SK-N-SH (cell line): ENCODE data around the gene PLCG1. TPM values are rescaled to one million over a fixed set of nuclear protein-coding genes. Genes with fewer than 3 reads are reported as not detected.

Experiments used
- CTCF ChIA-PET: fragments of 300-600, 350-600 bp; formaldehyde crosslinking; extraction: SDS; loops from one replicate; lab custom pipeline; 2021; lab: Yijun Ruan, JAX
- POLR2A ChIA-PET: fragments of 350-600 bp; sonication (Branson Sonifier 250); formaldehyde crosslinking; extraction: SDS; loops from one replicate; lab custom pipeline; 2020; ENCODE audit warnings: antibody characterized with exemption, inconsistent platforms; lab: Yijun Ruan, JAX
- DNase-seq: peaks from one replicate; pipeline ENCODE4 v3.0.0; 2012
- H2AFZ ChIP-seq: fragments of 200-600 bp; sonication (generic); 2 replicates; pipeline ENCODE4 v1.8.1; 2016; ENCODE audit warnings: antibody characterized with exemption, mild to moderate bottlenecking, low read depth
- H3F3A ChIP-seq: fragments of 200-600 bp; sonication (generic); replicated peaks from 2 replicates; pipeline ENCODE3; 2016; ENCODE audit warnings: antibody characterized with exemption, mild to moderate bottlenecking; ENCODE audit not compliant: insufficient read depth
- H3K27ac ChIP-seq, 2 experiments: fragments of 200-500 bp in 1 of 2; fragments of 200-600 bp in 1 of 2; sonication (Bioruptor generic) in 1 of 2; sonication (generic), shearing (Covaris generic) in 1 of 2; 2 replicates each; pipeline versions ENCODE4 v1.5.1 to v1.6.1; 2014 to 2016; ENCODE audit warnings: low read depth in 2 of 2, inconsistent platforms in 1 of 2, low read length in 1 of 2, mild to moderate bottlenecking in 1 of 2, mixed read lengths in 1 of 2
- H3K27me3 ChIP-seq: fragments of 200-600 bp; sonication (generic), shearing (Covaris generic); 2 replicates; pipeline ENCODE4 v1.6.1; 2016; ENCODE audit warnings: mixed run types; ENCODE audit not compliant: insufficient read depth
- H3K36me3 ChIP-seq, 2 experiments: fragments of 200-500 bp in 1 of 2; fragments of 200-600 bp in 1 of 2; sonication (Bioruptor generic) in 1 of 2; sonication (generic) in 1 of 2; replicated peaks in 1 of 2; 2 replicates each; pipeline versions ENCODE3 to v1.5.1; 2014 to 2016; ENCODE audit warnings: low read length in 1 of 2, mild to moderate bottlenecking in 1 of 2; ENCODE audit not compliant: insufficient read depth in 2 of 2, control insufficient read depth in 1 of 2
- H3K4me1 ChIP-seq, 2 experiments: fragments of 200-500 bp in 1 of 2; fragments of 200-600 bp in 1 of 2; sonication (Bioruptor generic) in 1 of 2; sonication (generic), shearing (Covaris generic) in 1 of 2; 2 replicates each; pipeline versions ENCODE4 v1.5.1 to v1.6.1; 2014 to 2016; ENCODE audit warnings: low read depth in 1 of 2, low read length in 1 of 2, mixed run types in 1 of 2; ENCODE audit not compliant: insufficient read depth in 2 of 2, control insufficient read depth in 1 of 2
- H3K4me2 ChIP-seq: fragments of 200-600 bp; sonication (generic), shearing (Covaris generic); 2 replicates; pipeline ENCODE4 v1.6.1; 2017; ENCODE audit warnings: mixed run types
- H3K4me3 ChIP-seq, 2 experiments: fragments of 200-500 bp in 1 of 2; fragments of 200-600 bp in 1 of 2; sonication (Bioruptor generic) in 1 of 2; sonication (generic), shearing (Covaris generic) in 1 of 2; 2 replicates each; pipeline versions ENCODE4 v1.5.1 to v1.8.1; 2014 to 2016; ENCODE audit warnings: low read depth in 2 of 2, inconsistent platforms in 1 of 2, low read length in 1 of 2, mild to moderate bottlenecking in 1 of 2, mixed read lengths in 1 of 2, moderate library complexity in 1 of 2
- H3K79me2 ChIP-seq: fragments of 200-600 bp; sonication (generic); 2 replicates; pipeline ENCODE4 v1.8.1; 2017; ENCODE audit warnings: mild to moderate bottlenecking; ENCODE audit not compliant: insufficient read depth
- H3K9ac ChIP-seq: fragments of 200-600 bp; sonication (generic); 2 replicates; pipeline ENCODE4 v1.6.1; 2017; ENCODE audit warnings: mixed run types
- H3K9me2 ChIP-seq: fragments of 200-600 bp; sonication (generic); 2 replicates; pipeline ENCODE4 v1.6.1; 2017; ENCODE audit warnings: mixed run types
- H3K9me3 ChIP-seq: fragments of 200-600 bp; sonication (generic); 2 replicates; pipeline ENCODE4 v1.6.1; 2017; ENCODE audit warnings: mixed run types, mild to moderate bottlenecking, moderate library complexity
- H4K20me1 ChIP-seq: fragments of 200-600 bp; sonication (generic); 2 replicates; pipeline ENCODE4 v1.6.1; 2017; ENCODE audit warnings: mild to moderate bottlenecking, mixed run types; ENCODE audit not compliant: insufficient read depth
- CHD2 ChIP-seq: fragments of 150-350 bp; IDR thresholded peaks from 2 replicates; pipeline ENCODE4 v1.6.1; 2018; ENCODE audit warnings: low read length; ENCODE audit not compliant: partially characterized antibody
- CTCF ChIP-seq: fragments of 200-600 bp; sonication (generic); IDR thresholded peaks from 2 replicates; pipeline ENCODE4 v1.6.1; 2017; ENCODE audit warnings: antibody characterized with exemption, mild to moderate bottlenecking, moderate library complexity
- ELF1 ChIP-seq: IDR thresholded peaks from 2 replicates; pipeline ENCODE4 v1.4.0; 2012
- EP300 ChIP-seq, 2 experiments: IDR thresholded peaks; 2 replicates each; pipeline versions ENCODE4 v1.4.0 to v1.6.1; 2012; ENCODE audit warnings: borderline replicate concordance in 1 of 2, low read depth in 1 of 2, low read length in 1 of 2
- FOSL2 ChIP-seq: IDR thresholded peaks from 2 replicates; pipeline ENCODE4 v1.4.0; 2012; ENCODE audit warnings: low read depth, mild to moderate bottlenecking, moderate library complexity, borderline replicate concordance
- FOXJ3 ChIP-seq: sonication (generic); formaldehyde crosslinking; IDR thresholded peaks from 2 replicates; pipeline ENCODE4 v1.5.1; 2020; ENCODE audit warnings: mild to moderate bottlenecking, missing genetic modification reagents
- FOXM1 ChIP-seq: IDR thresholded peaks from 2 replicates; pipeline ENCODE4 v1.4.0; 2012; ENCODE audit warnings: low read depth, mild to moderate bottlenecking
- JUND ChIP-seq: IDR thresholded peaks from 2 replicates; pipeline ENCODE4 v1.4.0; 2012
- MEF2A ChIP-seq: IDR thresholded peaks from 2 replicates; pipeline ENCODE4 v1.4.0; 2012; ENCODE audit warnings: low read depth, borderline replicate concordance
- NRF1 ChIP-seq: IDR thresholded peaks from 2 replicates; pipeline ENCODE4 v1.6.1; 2012; ENCODE audit warnings: low read depth, mild to moderate bottlenecking, low read length
- PBX3 ChIP-seq: IDR thresholded peaks from 2 replicates; pipeline ENCODE4; 2012
- POLR2AphosphoS5 ChIP-seq: IDR thresholded peaks from 2 replicates; pipeline ENCODE4 v1.6.1; 2012; ENCODE audit warnings: low read depth, low read length
- RCOR1 ChIP-seq: fragments of 150-350 bp; IDR thresholded peaks from 2 replicates; pipeline ENCODE4 v1.6.1; 2017; ENCODE audit warnings: antibody characterized with exemption, low read length
- REST ChIP-seq: IDR thresholded peaks from 2 replicates; pipeline ENCODE4 v1.6.1; 2012; ENCODE audit warnings: mild to moderate bottlenecking, low read depth, low read length, moderate library complexity
- SIN3A ChIP-seq: IDR thresholded peaks from 2 replicates; pipeline ENCODE4 v1.6.1; 2012; ENCODE audit warnings: low read depth, mild to moderate bottlenecking, low read length, moderate library complexity, borderline replicate concordance
- SMC3 ChIP-seq: IDR thresholded peaks from 2 replicates; pipeline ENCODE4 v1.6.1; 2012; ENCODE audit warnings: low read depth, low read length, improper control_type of control experiment
- TAF1 ChIP-seq: IDR thresholded peaks from 2 replicates; pipeline ENCODE4 v1.6.1; 2012; ENCODE audit warnings: low read depth, mild to moderate bottlenecking, low read length, moderate library complexity, borderline replicate concordance
- TCF12 ChIP-seq: IDR thresholded peaks from 2 replicates; pipeline ENCODE4 v1.4.0; 2012
- YY1 ChIP-seq: IDR thresholded peaks from 2 replicates; pipeline ENCODE4 v1.4.0; 2012; ENCODE audit warnings: low read depth, mild to moderate bottlenecking
- WGBS: methylation state at CpG from one replicate; pipeline ENCODE4 v1.1.6; 2017; ENCODE audit warnings: low lambda C conversion rate; 5-methylcytosine and 5-hydroxymethylcytosine counted together
- polyA plus RNA-seq, 3 experiments: library from polyadenylated mRNA; depleted of rRNA; stranded (reverse); fragments of >200 nt; gene quantifications; 2 replicates each; pipeline ENCODE4 v1.2.3, GENCODE V29; 2012

PLCG1 gene
- polyA plus RNA-seq, 1 of the 3 experiments (the other 2 are of a cell fraction) = 81.4 TPM

- no peaks in the 10 kb centered on the region for H3K27me3 ChIP-seq
- no peak overlapping the region; a peak in 1 of 4 replicates for H3K27ac ChIP-seq
- H3K9me3 ChIP-seq = no peaks in the 10 kb centered on the region
- ChIA-PET CTCF (interaction anchor here (1.0 to 2.2 kb wide), 5 partner anchors 17 to 190 kb away, joined by 3 to 11 read pairs (median 4); partner anchors contain the start of gene LPIN3), POLR2A (no interaction called here)
- peaks cover 10 to 38% of the 10 kb centered on the region in 2 experiments; a peak in 2 of 4 replicates for H3K4me1 ChIP-seq
- TF ChIP-seq FOXM1 (no peak), PBX3 (peak; percentile 10; the same call in 1 of the 2 replicates), TCF12 (peak; percentile 55)
- H3K4me2 ChIP-seq = peak overlapping the region; percentile 60; the same call in 1 of the 2 replicates
- H3K9me2 ChIP-seq = no peaks in the 10 kb centered on the region
- H3F3A ChIP-seq = no peaks in the 10 kb centered on the region
- 70% methylated on average over 3 of the region's 3 CpGs for WGBS
- no peak overlapping the region for H3K4me3 ChIP-seq
- H3K36me3 ChIP-seq = no peaks in the 10 kb centered on the region
- no peak overlapping the region for H2AFZ ChIP-seq
- DNase-seq = no peak
- H3K9ac ChIP-seq = no peak overlapping the region
- peaks cover 100% of the 10 kb centered on the region for H3K79me2 ChIP-seq
- peaks cover 100% of the 10 kb centered on the region for H4K20me1 ChIP-seq
Observed at GRCh38 chr20:41150664-41151063, 13.3 kb downstream of the PLCG1 start.

- no peaks in the 10 kb centered on the region for H3K36me3 ChIP-seq
- POLR2A ChIA-PET = no interaction called here
- no peak overlapping the region for H3K4me3 ChIP-seq
- H3K79me2 ChIP-seq = peaks cover 100% of the 10 kb centered on the region
- H3K4me2 ChIP-seq = no peak overlapping the region
- H3K9me3 ChIP-seq = no peaks in the 10 kb centered on the region
- TF ChIP-seq NRF1 = no peak
- TF ChIP-seq RCOR1 = no peak
- no peak for TF ChIP-seq TAF1
- TF ChIP-seq MEF2A = no peak
- no peak for TF ChIP-seq PBX3
- TF ChIP-seq YY1 = no peak
- TF ChIP-seq EP300 (IDR thresholded peaks at IDR 0.05; ENCODE audit: borderline replicate concordance in 1 of 2, low read depth in 1 of 2, low read length in 1 of 2) = no peak
- no peak for TF ChIP-seq FOXM1
- no peak for TF ChIP-seq REST
- TF ChIP-seq SMC3 = no peak
- TF ChIP-seq POLR2AphosphoS5 = no peak
- TF ChIP-seq FOXJ3 (CRISPR knock-in tag) = no peak
- TF ChIP-seq CTCF = no peak
- TF ChIP-seq ELF1 = no peak
- no peak for TF ChIP-seq SIN3A
- TF ChIP-seq FOSL2 = no peak
- no peak for TF ChIP-seq JUND
- no peak for TF ChIP-seq CHD2
- no peak for DNase-seq
- peaks cover 100% of the 10 kb centered on the region for H4K20me1 ChIP-seq
- H3K9me2 ChIP-seq = no peaks in the 10 kb centered on the region
- peaks cover 10 to 41% of the 10 kb centered on the region in 2 experiments; a peak in 2 of 4 replicates for H3K4me1 ChIP-seq
- H3K27ac ChIP-seq = no peak overlapping the region
- CTCF ChIA-PET = interaction anchor here (0.8 to 2.5 kb wide), 8 partner anchors 11 to 189 kb away, joined by 3 to 15 read pairs (median 3); partner anchors contain the start of gene LPIN3
- H3K9ac ChIP-seq = no peak overlapping the region
- no peaks in the 10 kb centered on the region for H3K27me3 ChIP-seq
- WGBS = 97% methylated on average over 5 of the region's 5 CpGs
- H2AFZ ChIP-seq = no peak overlapping the region
- no peaks in the 10 kb centered on the region for H3F3A ChIP-seq
Observed at GRCh38 chr20:41151134-41151869, 14.0 kb downstream of the PLCG1 start.
